ENCODE results near the gene CFAP20DC.

DNA sequence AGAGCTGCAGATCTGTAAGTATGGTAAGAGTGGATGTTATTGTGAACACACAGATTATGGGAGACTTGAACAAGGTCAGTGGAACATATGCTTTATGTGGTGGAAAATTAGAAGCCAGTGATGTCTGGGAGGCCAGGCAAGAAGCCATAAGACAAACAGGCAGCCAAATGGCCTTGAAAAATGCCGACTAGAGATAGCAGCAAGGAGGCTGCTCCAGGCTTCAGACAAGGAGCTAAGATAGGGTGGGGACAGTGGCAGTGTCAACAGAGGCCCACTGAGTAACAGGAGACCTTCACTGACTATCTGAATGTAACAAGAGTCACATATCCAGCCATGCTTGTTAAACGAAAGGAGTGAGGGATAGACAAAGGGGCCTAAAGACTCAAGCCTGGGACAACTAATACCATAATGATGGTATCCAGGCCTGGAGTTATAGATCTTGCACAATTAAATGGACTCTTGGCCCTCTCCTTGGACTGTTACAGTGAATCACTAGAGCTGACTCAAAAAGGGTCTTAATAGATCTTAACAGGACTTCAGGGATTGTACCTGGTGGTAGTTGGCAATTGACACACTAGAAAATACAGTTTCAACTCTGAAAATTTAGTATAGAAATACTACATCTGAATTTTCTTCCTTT, 50.6 kb downstream of the CFAP20DC start:
- TF ChIP-seq POLR2A (IDR thresholded peaks at IDR 0.05) (no peak), CTCF (IDR thresholded peaks at IDR 0.05 in 4 of 5, conservative IDR thresholded peaks at IDR 0.05 in 1 of 5) (no peak)

Measured in gastrocnemius medialis (tissue), 4 donors.